ENCODE data around the gene COMT. TPM values are rescaled to one million over a fixed set of nuclear protein-coding genes. Genes with fewer than 3 reads are reported as not detected.

The COMT gene
- polyA plus RNA-seq, 1 donor = 182 TPM

- no peaks in the 10 kb centered on the region for H3K9me3 ChIP-seq (ENCODE audit: control insufficient read depth, low read depth, low read length)
- no peaks in the 10 kb centered on the region for H3K36me3 ChIP-seq (ENCODE audit: control insufficient read depth, insufficient read depth, low read length)
- DNase-seq = no peak
- H3K27ac ChIP-seq (ENCODE audit: low read length) = no peak overlapping the region
- no CpG with 5 or more reads among the region's 9 CpGs for WGBS (ENCODE audit: insufficient coverage, low lambda C conversion rate)
- H3K4me1 ChIP-seq (ENCODE audit: control insufficient read depth, insufficient read depth, low read length) = peaks cover 15% of the 10 kb centered on the region
- H3K4me3 ChIP-seq (ENCODE audit: low read length) = no peak overlapping the region
- H3K27me3 ChIP-seq (ENCODE audit: control insufficient read depth, insufficient read depth, low read length) = no peaks in the 10 kb centered on the region
Measured at GRCh38 chr22:20009018-20009491, 67.5 kb downstream of the COMT start.

DNA sequence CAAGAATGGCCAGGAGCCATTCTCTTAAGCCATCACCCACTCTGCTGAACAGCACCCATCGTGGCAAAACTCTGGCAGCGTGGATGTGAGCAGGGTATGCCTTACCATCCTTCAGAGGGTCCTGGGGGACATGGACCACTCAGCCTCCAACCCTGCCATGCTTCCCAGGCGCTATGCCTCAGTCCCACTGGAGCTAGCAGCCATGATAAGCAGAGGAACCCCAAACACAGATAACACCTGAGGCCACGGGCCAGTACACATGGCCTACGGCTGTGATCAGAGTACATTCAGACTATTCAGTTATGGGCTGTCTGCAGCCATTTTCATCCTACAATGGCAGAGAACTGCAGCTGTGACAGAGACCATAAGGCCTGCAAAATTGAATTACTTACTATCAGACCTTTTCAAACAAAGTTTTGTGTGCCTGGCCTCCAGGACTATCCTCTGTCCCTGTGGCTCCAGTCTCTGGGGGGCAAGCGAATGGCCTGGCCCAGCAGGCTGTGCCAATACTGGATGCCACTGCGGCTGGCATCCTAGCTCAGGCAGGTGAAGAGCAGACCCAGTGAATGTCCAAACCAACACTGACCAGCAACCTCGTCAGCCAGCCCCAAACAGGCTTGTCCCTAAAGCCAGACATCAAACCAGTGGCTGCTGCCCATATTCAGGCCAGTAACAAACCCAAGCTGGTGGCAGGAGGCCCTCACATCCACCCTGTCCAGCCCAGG is 68.2 kb downstream of the COMT start:
- Histone ChIP-seq H3K36me3 (ENCODE audit: control insufficient read depth, insufficient read depth, low read length) (no peaks in the 10 kb centered on the region), H3K4me3 (ENCODE audit: low read length) (no peak overlapping the region), H3K4me1 (ENCODE audit: control insufficient read depth, insufficient read depth, low read length) (peaks cover 15% of the 10 kb centered on the region), H3K9me3 (ENCODE audit: control insufficient read depth, low read depth, low read length) (no peaks in the 10 kb centered on the region), H3K27me3 (ENCODE audit: control insufficient read depth, insufficient read depth, low read length) (peaks cover under 1% of the 10 kb centered on the region), H3K27ac (ENCODE audit: low read length) (no peak overlapping the region)
- no CpG with 5 or more reads among the region's 8 CpGs for WGBS (ENCODE audit: insufficient coverage, low lambda C conversion rate)
- no peak for DNase-seq

- no CpG with 5 or more reads among the region's 14 CpGs for WGBS (ENCODE audit: insufficient coverage, low lambda C conversion rate)
- no peak overlapping the region for H3K4me3 ChIP-seq (ENCODE audit: low read length)
- no peaks in the 10 kb centered on the region for H3K36me3 ChIP-seq (ENCODE audit: control insufficient read depth, insufficient read depth, low read length)
- H3K27me3 ChIP-seq (ENCODE audit: control insufficient read depth, insufficient read depth, low read length) = peaks cover 9% of the 10 kb centered on the region
- peaks cover 21% of the 10 kb centered on the region for H3K4me1 ChIP-seq (ENCODE audit: control insufficient read depth, insufficient read depth, low read length)
- no peak for DNase-seq
- H3K27ac ChIP-seq (ENCODE audit: low read length) = no peak overlapping the region
- H3K9me3 ChIP-seq (ENCODE audit: control insufficient read depth, low read depth, low read length) = no peaks in the 10 kb centered on the region
Measured at GRCh38 chr22:20010307-20011122, 68.9 kb downstream of the COMT start.

GRCh38 chr22:20011123-20011992 is 69.8 kb downstream of the COMT start:
- DNase-seq = no peak
- Histone ChIP-seq H3K4me1 (ENCODE audit: control insufficient read depth, insufficient read depth, low read length) (peaks cover 21% of the 10 kb centered on the region), H3K27me3 (ENCODE audit: control insufficient read depth, insufficient read depth, low read length) (peaks cover 16% of the 10 kb centered on the region), H3K36me3 (ENCODE audit: control insufficient read depth, insufficient read depth, low read length) (no peaks in the 10 kb centered on the region), H3K9me3 (ENCODE audit: control insufficient read depth, low read depth, low read length) (no peaks in the 10 kb centered on the region), H3K27ac (ENCODE audit: low read length) (no peak overlapping the region), H3K4me3 (ENCODE audit: low read length) (no peak overlapping the region)
- WGBS (ENCODE audit: insufficient coverage, low lambda C conversion rate) = no CpG with 5 or more reads among the region's 20 CpGs

DNA sequence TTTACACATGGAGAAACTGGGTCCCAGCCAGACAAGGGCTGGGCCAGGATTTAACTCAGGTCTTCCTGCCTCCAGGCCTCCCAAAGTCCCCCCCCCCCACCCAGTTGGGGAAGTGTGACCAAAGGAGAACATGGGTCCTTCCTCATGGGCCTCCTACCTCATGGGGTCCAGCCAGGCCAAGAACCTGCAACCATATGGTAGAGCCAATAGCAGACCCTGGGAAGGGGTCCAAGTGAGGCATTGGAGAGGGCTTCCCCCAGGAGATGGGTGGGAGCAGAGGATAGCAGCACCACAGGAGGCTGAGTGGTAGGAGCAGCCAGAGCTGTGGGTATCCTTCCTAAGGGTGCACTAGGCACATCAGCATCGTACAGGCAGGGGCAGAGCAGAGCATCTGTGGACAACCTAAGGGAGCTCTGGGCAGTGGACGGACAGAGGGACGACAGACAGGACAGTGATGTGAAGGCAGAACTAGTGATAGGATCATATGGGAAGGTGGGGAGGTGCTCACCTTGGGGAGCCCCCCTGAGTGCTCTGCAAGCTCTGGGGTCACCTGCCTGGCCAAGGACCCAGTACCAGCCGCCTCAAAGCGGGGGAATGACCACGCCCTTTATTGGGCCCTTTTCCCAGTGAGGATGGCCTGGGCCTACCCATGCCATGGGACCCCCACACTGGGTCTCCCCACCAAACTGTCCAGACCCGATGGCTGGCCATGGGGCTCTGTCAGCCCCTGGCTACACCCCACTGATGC is 70.6 kb downstream of the COMT start:
- peaks cover 19% of the 10 kb centered on the region for H3K27me3 ChIP-seq (ENCODE audit: control insufficient read depth, insufficient read depth, low read length)
- H3K27ac ChIP-seq (ENCODE audit: low read length) = no peak overlapping the region
- no peaks in the 10 kb centered on the region for H3K9me3 ChIP-seq (ENCODE audit: control insufficient read depth, low read depth, low read length)
- peaks cover 23% of the 10 kb centered on the region for H3K4me1 ChIP-seq (ENCODE audit: control insufficient read depth, insufficient read depth, low read length)
- no peaks in the 10 kb centered on the region for H3K36me3 ChIP-seq (ENCODE audit: control insufficient read depth, insufficient read depth, low read length)
- no CpG with 5 or more reads among the region's 7 CpGs for WGBS (ENCODE audit: insufficient coverage, low lambda C conversion rate)
- DNase-seq = no peak
- no peak overlapping the region for H3K4me3 ChIP-seq (ENCODE audit: low read length)

DNA sequence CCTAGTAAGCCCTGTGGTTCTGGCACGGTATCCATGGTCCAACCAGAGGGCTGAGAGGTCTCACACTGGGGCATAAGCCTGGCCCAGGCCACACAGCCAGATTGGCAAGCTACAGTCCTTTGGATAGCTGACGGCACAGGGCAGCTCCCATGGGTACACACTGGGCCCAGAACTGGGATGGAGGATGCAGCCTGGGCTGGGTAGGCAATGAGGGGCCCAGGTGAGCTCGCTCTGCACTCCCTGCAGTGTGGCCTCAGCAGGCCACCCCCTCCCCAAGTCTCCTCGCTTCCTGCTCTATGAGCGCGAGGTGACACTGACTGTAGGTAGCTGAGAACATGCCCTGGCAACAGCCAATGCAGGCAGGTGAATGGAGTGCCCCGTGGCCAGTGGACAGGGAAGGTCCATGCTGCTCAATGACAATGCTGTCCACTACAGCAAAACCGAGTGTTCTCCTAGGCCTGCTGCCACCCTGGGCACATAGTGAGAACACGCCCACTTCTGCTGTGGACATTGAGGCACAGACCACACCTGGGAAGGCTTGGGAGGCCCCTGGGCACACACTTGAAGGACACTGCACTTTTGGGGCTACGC is 71.3 kb downstream of the COMT start:
- Histone ChIP-seq H3K9me3 (ENCODE audit: control insufficient read depth, low read depth, low read length) (no peaks in the 10 kb centered on the region), H3K27me3 (ENCODE audit: control insufficient read depth, insufficient read depth, low read length) (peaks cover 26% of the 10 kb centered on the region), H3K36me3 (ENCODE audit: control insufficient read depth, insufficient read depth, low read length) (no peaks in the 10 kb centered on the region), H3K27ac (ENCODE audit: low read length) (no peak overlapping the region), H3K4me3 (ENCODE audit: low read length) (no peak overlapping the region), H3K4me1 (ENCODE audit: control insufficient read depth, insufficient read depth, low read length) (peaks cover 27% of the 10 kb centered on the region)
- no CpG with 5 or more reads among the region's 10 CpGs for WGBS (ENCODE audit: insufficient coverage, low lambda C conversion rate)
- DNase-seq = no peak

GRCh38 chr22:20013382-20013871 is 71.9 kb downstream of the COMT start:
- peak; percentile 37 to 52 for DNase-seq
- Histone ChIP-seq H3K27me3 (ENCODE audit: control insufficient read depth, insufficient read depth, low read length) (peaks cover 32% of the 10 kb centered on the region), H3K36me3 (ENCODE audit: control insufficient read depth, insufficient read depth, low read length) (no peaks in the 10 kb centered on the region), H3K27ac (ENCODE audit: low read length) (no peak overlapping the region), H3K9me3 (ENCODE audit: control insufficient read depth, low read depth, low read length) (no peaks in the 10 kb centered on the region), H3K4me1 (ENCODE audit: control insufficient read depth, insufficient read depth, low read length) (peaks cover 27% of the 10 kb centered on the region), H3K4me3 (ENCODE audit: low read length) (no peak overlapping the region)
- WGBS (ENCODE audit: insufficient coverage, low lambda C conversion rate) = no CpG with 5 or more reads among the region's 11 CpGs

DNA sequence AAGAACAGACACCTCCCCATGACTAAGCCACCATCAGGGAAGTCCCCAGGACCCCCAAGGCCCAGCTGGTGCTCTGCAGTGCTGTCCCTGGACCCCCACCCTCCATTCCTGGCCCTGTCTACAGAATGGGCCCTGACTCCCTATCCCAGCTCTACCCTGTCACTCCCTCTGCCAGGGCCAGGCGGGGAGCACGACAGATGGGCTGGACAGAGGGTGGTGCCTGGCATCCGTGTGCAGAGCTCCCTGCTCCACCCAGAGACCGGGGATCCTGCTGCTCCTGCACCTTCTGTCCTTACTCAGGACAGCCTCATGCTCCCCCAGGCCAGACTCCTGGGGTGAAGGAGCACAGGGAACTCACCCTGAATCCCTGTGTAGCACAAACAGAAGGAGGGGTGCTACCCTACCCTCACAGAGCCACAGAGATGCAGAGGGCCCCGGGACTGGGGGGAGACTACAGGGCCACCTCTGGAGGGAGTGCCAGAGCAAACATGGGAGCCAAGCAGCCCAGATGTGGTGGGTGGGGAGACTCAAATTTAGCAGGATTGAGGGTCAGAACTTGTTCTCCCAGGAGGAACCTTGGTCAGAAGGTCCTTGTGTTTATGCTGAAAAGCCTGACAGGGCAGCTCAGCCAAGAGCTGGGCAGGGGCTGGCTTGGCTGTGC is 73.1 kb downstream of the COMT start:
- Histone ChIP-seq H3K4me3 (ENCODE audit: low read length) (no peak overlapping the region), H3K36me3 (ENCODE audit: control insufficient read depth, insufficient read depth, low read length) (no peaks in the 10 kb centered on the region), H3K4me1 (ENCODE audit: control insufficient read depth, insufficient read depth, low read length) (peaks cover 27% of the 10 kb centered on the region), H3K27me3 (ENCODE audit: control insufficient read depth, insufficient read depth, low read length) (peaks cover 41% of the 10 kb centered on the region), H3K27ac (ENCODE audit: low read length) (no peak overlapping the region), H3K9me3 (ENCODE audit: control insufficient read depth, low read depth, low read length) (no peaks in the 10 kb centered on the region)
- no CpG with 5 or more reads among the region's 5 CpGs for WGBS (ENCODE audit: insufficient coverage, low lambda C conversion rate)
- DNase-seq = peak in 1 of 2 donors; percentile 37

DNA sequence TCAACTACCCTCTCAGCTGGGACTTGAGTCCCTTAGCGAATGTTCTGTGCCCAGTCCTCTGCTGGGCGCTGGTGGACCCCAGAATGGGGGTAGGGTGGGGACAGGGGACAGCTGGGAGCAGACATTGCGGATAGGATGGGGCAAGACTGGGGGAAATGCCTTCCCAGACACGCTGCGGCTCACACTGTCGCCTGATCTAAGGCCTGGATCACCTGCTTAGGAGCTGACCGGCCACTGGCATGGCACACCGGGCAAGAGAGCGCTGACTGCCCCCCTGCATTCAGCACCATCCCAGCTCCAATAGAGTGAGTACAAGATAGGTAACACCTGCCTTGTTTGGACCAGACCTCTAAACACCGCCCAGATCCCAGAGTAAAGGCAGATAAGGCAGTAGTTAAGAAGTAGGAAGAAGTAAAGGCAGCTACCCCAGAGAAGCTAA is 73.6 kb downstream of the COMT start:
- no peaks in the 10 kb centered on the region for H3K36me3 ChIP-seq (ENCODE audit: control insufficient read depth, insufficient read depth, low read length)
- H3K9me3 ChIP-seq (ENCODE audit: control insufficient read depth, low read depth, low read length) = no peaks in the 10 kb centered on the region
- 67% methylated on average over 1 of the region's 10 CpGs for WGBS (ENCODE audit: insufficient coverage, low lambda C conversion rate)
- peaks cover 43% of the 10 kb centered on the region for H3K27me3 ChIP-seq (ENCODE audit: control insufficient read depth, insufficient read depth, low read length)
- DNase-seq = no peak
- H3K27ac ChIP-seq (ENCODE audit: low read length) = no peak overlapping the region
- H3K4me1 ChIP-seq (ENCODE audit: control insufficient read depth, insufficient read depth, low read length) = peaks cover 28% of the 10 kb centered on the region
- H3K4me3 ChIP-seq (ENCODE audit: low read length) = no peak overlapping the region
